Measurements from ENCODE around the gene STAG1. TPM values are rescaled to one million over a fixed set of nuclear protein-coding genes. Genes with fewer than 3 reads are reported as not detected.

Gene STAG1
- polyA plus RNA-seq, 1 of the 3 experiments (the other 2 are of a cell fraction): 5.5 TPM

DNA sequence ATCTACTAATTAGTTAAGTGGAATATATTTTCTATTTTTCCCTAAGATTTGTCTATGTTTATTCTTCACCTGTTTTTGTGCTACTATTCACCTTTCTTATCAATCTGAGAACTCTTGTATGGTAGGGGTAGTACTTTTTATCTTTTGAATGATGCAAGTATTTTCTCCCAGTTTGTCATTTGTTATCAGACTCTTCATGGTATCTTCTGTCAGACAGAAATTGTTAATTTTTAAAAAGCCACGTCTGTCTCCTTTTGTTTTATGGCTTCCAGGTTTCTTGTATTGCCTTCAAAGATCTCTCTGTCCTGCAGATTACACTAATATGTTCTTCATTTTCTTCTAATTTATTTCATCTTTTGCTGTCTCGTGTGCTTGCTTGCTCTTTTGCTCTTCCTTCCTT lies 317.7 kb downstream of the STAG1 start:
- Histone ChIP-seq H4K20me1 (ENCODE audit: insufficient read depth) (no peaks in the 10 kb centered on the region), H2AFZ (ENCODE audit: low read depth) (no peak overlapping the region), H3K9me2 (no peaks in the 10 kb centered on the region), H3K9me3 (no peaks in the 10 kb centered on the region), H3K4me1 (ENCODE audit: control insufficient read depth in 1 of 2, insufficient read depth in 2 of 2, low read depth in 1 of 2, low read length in 1 of 2) (no peaks in the 10 kb centered on the region; a peak in 1 of 4 replicates), H3K9ac (no peak overlapping the region), H3K36me3 (replicated peaks in 1 of 2; ENCODE audit: control insufficient read depth in 1 of 2, insufficient read depth in 2 of 2, low read length in 1 of 2) (peaks cover 0 to 15% of the 10 kb centered on the region in 2 experiments), H3K4me2 (no peak overlapping the region), H3K79me2 (ENCODE audit: insufficient read depth) (no peaks in the 10 kb centered on the region), H3K4me3 (ENCODE audit: low read depth in 2 of 2, low read length in 1 of 2) (no peak overlapping the region), H3K27me3 (ENCODE audit: insufficient read depth) (no peaks in the 10 kb centered on the region), H3K27ac (ENCODE audit: low read depth in 2 of 2, low read length in 1 of 2) (no peak overlapping the region), H3F3A (replicated peaks; ENCODE audit: insufficient read depth) (peaks cover 10% of the 10 kb centered on the region)
- ChIA-PET POLR2A (no interaction called here), CTCF (no interaction called here)
- 69% methylated on average over 2 of the region's 2 CpGs for WGBS (ENCODE audit: low lambda C conversion rate)
- TF ChIP-seq RAD21 (IDR thresholded peaks at IDR 0.05; ENCODE audit: low read length) (no peak), FOXM1 (IDR thresholded peaks at IDR 0.05; ENCODE audit: low read depth) (no peak)
- DNase-seq: no peak

- Histone ChIP-seq H3K27me3 (ENCODE audit: insufficient read depth) (no peaks in the 10 kb centered on the region), H3K4me1 (ENCODE audit: control insufficient read depth in 1 of 2, insufficient read depth in 2 of 2, low read depth in 1 of 2, low read length in 1 of 2) (no peaks in the 10 kb centered on the region; a peak in 1 of 4 replicates), H3K9ac (no peak overlapping the region), H3K36me3 (replicated peaks in 1 of 2; ENCODE audit: control insufficient read depth in 1 of 2, insufficient read depth in 2 of 2, low read length in 1 of 2) (peaks cover 0 to 15% of the 10 kb centered on the region in 2 experiments), H3K4me2 (no peak overlapping the region), H3K4me3 (ENCODE audit: low read depth in 2 of 2, low read length in 1 of 2) (no peak overlapping the region), H3F3A (replicated peaks; ENCODE audit: insufficient read depth) (peaks cover 10% of the 10 kb centered on the region), H3K79me2 (ENCODE audit: insufficient read depth) (no peaks in the 10 kb centered on the region), H4K20me1 (ENCODE audit: insufficient read depth) (no peaks in the 10 kb centered on the region), H3K9me2 (no peaks in the 10 kb centered on the region), H3K9me3 (no peaks in the 10 kb centered on the region), H3K27ac (ENCODE audit: low read depth in 2 of 2, low read length in 1 of 2) (no peak overlapping the region), H2AFZ (ENCODE audit: low read depth) (no peak overlapping the region)
- TF ChIP-seq YY1 (IDR thresholded peaks at IDR 0.05; ENCODE audit: low read depth) (no peak), FOSL2 (IDR thresholded peaks at IDR 0.05; ENCODE audit: borderline replicate concordance, low read depth) (no peak), ELF1 (IDR thresholded peaks at IDR 0.05) (no peak), USF1 (IDR thresholded peaks at IDR 0.05; ENCODE audit: borderline replicate concordance, low read depth) (no peak), CHD2 (IDR thresholded peaks at IDR 0.05; ENCODE audit: low read length, partially characterized antibody) (no peak), EZH2phosphoT487 (IDR thresholded peaks at IDR 0.05; ENCODE audit: borderline replicate concordance, low read depth) (no peak), ZBTB33 (IDR thresholded peaks at IDR 0.05; ENCODE audit: borderline replicate concordance, low read depth) (no peak), USF2 (IDR thresholded peaks at IDR 0.05; ENCODE audit: borderline replicate concordance, low read depth, low read length) (no peak), MEF2A (IDR thresholded peaks at IDR 0.05; ENCODE audit: borderline replicate concordance, low read depth) (no peak), MXI1 (IDR thresholded peaks at IDR 0.05; ENCODE audit: low read depth, low read length) (no peak), RFX5 (IDR thresholded peaks at IDR 0.05; ENCODE audit: low read length) (no peak), NRF1 (IDR thresholded peaks at IDR 0.05; ENCODE audit: low read depth, low read length) (no peak)
- TF ChIP-seq, protein P1, sequence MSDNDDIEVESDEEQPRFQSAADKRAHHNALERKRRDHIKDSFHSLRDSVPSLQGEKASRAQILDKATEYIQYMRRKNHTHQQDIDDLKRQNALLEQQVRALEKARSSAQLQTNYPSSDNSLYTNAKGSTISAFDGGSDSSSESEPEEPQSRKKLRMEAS (IDR thresholded peaks at IDR 0.05; ENCODE audit: low read depth): no peak
- TF ChIP-seq, protein P2, sequence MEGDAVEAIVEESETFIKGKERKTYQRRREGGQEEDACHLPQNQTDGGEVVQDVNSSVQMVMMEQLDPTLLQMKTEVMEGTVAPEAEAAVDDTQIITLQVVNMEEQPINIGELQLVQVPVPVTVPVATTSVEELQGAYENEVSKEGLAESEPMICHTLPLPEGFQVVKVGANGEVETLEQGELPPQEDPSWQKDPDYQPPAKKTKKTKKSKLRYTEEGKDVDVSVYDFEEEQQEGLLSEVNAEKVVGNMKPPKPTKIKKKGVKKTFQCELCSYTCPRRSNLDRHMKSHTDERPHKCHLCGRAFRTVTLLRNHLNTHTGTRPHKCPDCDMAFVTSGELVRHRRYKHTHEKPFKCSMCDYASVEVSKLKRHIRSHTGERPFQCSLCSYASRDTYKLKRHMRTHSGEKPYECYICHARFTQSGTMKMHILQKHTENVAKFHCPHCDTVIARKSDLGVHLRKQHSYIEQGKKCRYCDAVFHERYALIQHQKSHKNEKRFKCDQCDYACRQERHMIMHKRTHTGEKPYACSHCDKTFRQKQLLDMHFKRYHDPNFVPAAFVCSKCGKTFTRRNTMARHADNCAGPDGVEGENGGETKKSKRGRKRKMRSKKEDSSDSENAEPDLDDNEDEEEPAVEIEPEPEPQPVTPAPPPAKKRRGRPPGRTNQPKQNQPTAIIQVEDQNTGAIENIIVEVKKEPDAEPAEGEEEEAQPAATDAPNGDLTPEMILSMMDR (IDR thresholded peaks at IDR 0.05): no peak
- ChIA-PET POLR2A (no interaction called here), CTCF (interaction anchor here (1.6 kb wide), 1 partner anchor 41 kb away, joined by 3 read pairs; no protein-coding TSS in a partner anchor)
- DNase-seq: no peak
- WGBS (ENCODE audit: low lambda C conversion rate): 100% methylated on average over 4 of the region's 4 CpGs
These were observed 319.5 kb downstream of the STAG1 start for GRCh38 chr3:136432685-136433084.
